Activated T-helper 2 cell treated with anti-CD3 and anti-CD28 coated beads, Interferon-gamma antibody, Interleukin-2, Interleukin-4, amounts not matched to agents 10 μg/mL and 5 μg/mL and 100 μg/mL, durations not matched to agents 14 hours and 24 hours and 36 hours (primary cell): ENCODE measurements around the gene ZNF669. TPM values are rescaled to one million over a fixed set of nuclear protein-coding genes. Genes with fewer than 3 reads are reported as not detected.
A peak's percentile ranks its signal among the peaks of the same experiment; 100 is the strongest.

ENCODE experiments used
- DNase-seq: peaks from one replicate; pipeline ENCODE4 v3.0.0; 2021; ENCODE audit warnings: low spot score
- H3K27ac Mint-ChIP-seq: one replicate; pipeline ENCODE4 v1.8.0; 2021; ENCODE audit warnings: mixed read lengths
- H3K27me3 Mint-ChIP-seq: one replicate; pipeline ENCODE4 v1.8.0; 2021; ENCODE audit warnings: low read depth, mixed read lengths
- H3K36me3 Mint-ChIP-seq: one replicate; pipeline ENCODE4 v1.8.0; 2021; ENCODE audit warnings: low read depth, mixed read lengths
- H3K4me1 Mint-ChIP-seq: one replicate; pipeline ENCODE4 v1.8.0; 2021; ENCODE audit warnings: low read depth, mixed read lengths
- H3K4me3 Mint-ChIP-seq: one replicate; pipeline ENCODE4 v1.8.0; 2021; ENCODE audit warnings: low read depth, mild to moderate bottlenecking, moderate library complexity, mixed read lengths
- H3K9me3 Mint-ChIP-seq: one replicate; pipeline ENCODE4 v1.8.0; 2021; ENCODE audit warnings: mixed read lengths
- intact Hi-C: fragments of 100-400 bp; cut with micrococcal nuclease; formaldehyde crosslinking; loops from one replicate; pipeline ENCODE4 v1.15.1; 2023
- total RNA-seq: library from RNA; stranded (reverse); gene quantifications from 2 replicates; pipeline ENCODE4 v1.2.3, GENCODE V29; 2022

ZNF669 gene
- total RNA-seq, 1 donor from 2014 or later, result 8.7 TPM

GRCh38 chr1:247119600-247120407 is 15.6 kb upstream of the ZNF669 start:
- no peak for DNase-seq
- H3K4me1 Mint-ChIP-seq, result no peaks in the 10 kb centered on the region
- intact Hi-C loops, result no loop called here
- H3K36me3 Mint-ChIP-seq, result peaks cover under 1% of the 10 kb centered on the region
- H3K4me3 Mint-ChIP-seq, result no peak overlapping the region
- H3K9me3 Mint-ChIP-seq, result peaks cover 6% of the 10 kb centered on the region
- H3K27ac Mint-ChIP-seq, result no peak overlapping the region
- H3K27me3 Mint-ChIP-seq, result no peaks in the 10 kb centered on the region

DNA sequence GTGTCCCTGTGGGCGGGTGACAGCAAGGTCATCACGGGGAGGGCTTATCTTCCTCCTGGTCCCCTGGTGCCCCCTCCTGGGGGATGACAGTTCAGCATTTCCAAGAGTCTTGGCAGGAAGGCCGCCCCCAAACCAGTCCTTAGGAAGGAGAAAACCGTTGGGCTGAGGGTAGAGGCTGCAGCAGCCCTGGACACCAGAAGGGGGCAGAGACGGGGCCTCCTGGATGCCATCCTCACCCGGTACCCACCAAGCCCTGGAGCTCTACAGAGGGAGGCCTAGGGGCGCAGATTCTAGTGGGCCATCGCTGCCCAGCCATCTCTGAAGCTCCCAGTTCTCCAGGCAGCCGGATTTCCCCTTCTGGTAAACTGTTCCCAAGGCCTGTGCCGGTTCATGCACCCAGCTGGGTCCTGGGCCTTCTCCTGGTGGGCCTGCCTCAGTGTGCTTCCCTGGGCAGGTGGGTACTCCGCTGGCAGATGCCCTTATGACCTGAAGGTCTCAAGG is 14.8 kb upstream of the ZNF669 start:
- Mint-ChIP-seq H3K27ac (no peak overlapping the region), H3K9me3 (no peaks in the 10 kb centered on the region), H3K4me1 (no peaks in the 10 kb centered on the region), H3K27me3 (peaks cover under 1% of the 10 kb centered on the region), H3K4me3 (no peak overlapping the region), H3K36me3 (no peaks in the 10 kb centered on the region)
- intact Hi-C loops, result no loop called here
- DNase-seq, result no peak

GRCh38 chr1:247115545-247115944 is 11.4 kb upstream of the ZNF669 start:
- no peak overlapping the region for H3K4me3 Mint-ChIP-seq
- no peaks in the 10 kb centered on the region for H3K9me3 Mint-ChIP-seq
- peaks cover 20% of the 10 kb centered on the region for H3K27me3 Mint-ChIP-seq
- H3K4me1 Mint-ChIP-seq, result peaks cover 4% of the 10 kb centered on the region
- no peak overlapping the region for H3K27ac Mint-ChIP-seq
- DNase-seq, result no peak
- H3K36me3 Mint-ChIP-seq, result peaks cover 3% of the 10 kb centered on the region
- intact Hi-C loops, result no loop called here

GRCh38 chr1:247115141-247115510 is 11.0 kb upstream of the ZNF669 start:
- peaks cover 3% of the 10 kb centered on the region for H3K36me3 Mint-ChIP-seq
- H3K27me3 Mint-ChIP-seq, result peaks cover 20% of the 10 kb centered on the region
- H3K9me3 Mint-ChIP-seq, result no peaks in the 10 kb centered on the region
- H3K4me1 Mint-ChIP-seq, result peaks cover 5% of the 10 kb centered on the region
- H3K27ac Mint-ChIP-seq, result no peak overlapping the region
- no peak overlapping the region for H3K4me3 Mint-ChIP-seq
- DNase-seq, result no peak
- intact Hi-C loops, result no loop called here

GRCh38 chr1:247114351-247115140 is 10.4 kb upstream of the ZNF669 start:
- Mint-ChIP-seq H3K36me3 (peaks cover 3% of the 10 kb centered on the region), H3K4me1 (peaks cover 5% of the 10 kb centered on the region), H3K27ac (no peak overlapping the region), H3K9me3 (peaks cover 4% of the 10 kb centered on the region), H3K4me3 (no peak overlapping the region), H3K27me3 (peaks cover 24% of the 10 kb centered on the region)
- DNase-seq, result no peak
- intact Hi-C loops, result no loop called here

DNA sequence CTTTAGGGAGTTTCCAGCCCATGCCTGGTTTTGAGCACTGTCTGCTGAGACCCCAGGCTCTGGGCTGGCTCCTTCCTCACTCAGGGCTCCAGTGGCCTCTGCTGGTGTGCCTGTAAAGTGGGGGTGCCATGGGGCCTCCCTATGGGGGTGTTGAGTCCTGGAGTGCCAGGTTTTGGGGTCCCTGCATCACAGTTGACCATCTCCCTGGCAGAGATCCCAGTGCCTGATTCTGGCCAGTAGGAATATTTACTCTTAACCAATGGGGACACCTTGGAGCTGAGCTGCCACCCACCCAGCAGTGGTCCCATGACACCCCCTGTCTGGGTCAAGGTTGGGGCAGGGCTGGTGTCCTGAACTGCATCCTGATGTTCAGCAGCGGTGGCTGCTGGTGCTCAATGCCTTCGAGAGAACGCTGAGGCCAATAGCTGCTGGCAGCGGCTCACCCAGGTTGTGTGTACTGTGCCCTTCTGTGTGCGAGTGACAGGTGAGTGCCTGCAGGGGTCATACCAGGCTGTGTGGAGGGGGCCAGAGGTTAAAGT is 9.6 kb upstream of the ZNF669 start:
- Mint-ChIP-seq H3K36me3 (peaks cover 3% of the 10 kb centered on the region), H3K27ac (no peak overlapping the region), H3K4me3 (no peak overlapping the region), H3K27me3 (peaks cover 30% of the 10 kb centered on the region), H3K4me1 (peaks cover 5% of the 10 kb centered on the region), H3K9me3 (peaks cover 10% of the 10 kb centered on the region)
- DNase-seq, result no peak
- intact Hi-C loops, result no loop called here

- H3K9me3 Mint-ChIP-seq, result peaks cover 15% of the 10 kb centered on the region
- peaks cover 3% of the 10 kb centered on the region for H3K36me3 Mint-ChIP-seq
- H3K27ac Mint-ChIP-seq, result no peak overlapping the region
- intact Hi-C loops, result no loop called here
- H3K4me3 Mint-ChIP-seq, result no peak overlapping the region
- no peak for DNase-seq
- peaks cover 37% of the 10 kb centered on the region for H3K27me3 Mint-ChIP-seq
- peaks cover 5% of the 10 kb centered on the region for H3K4me1 Mint-ChIP-seq
These were observed 8.9 kb upstream of the ZNF669 start for GRCh38 chr1:247113094-247113497.

GRCh38 chr1:247112479-247112781 is 8.3 kb upstream of the ZNF669 start:
- intact Hi-C loops, result no loop called here
- Mint-ChIP-seq H3K36me3 (peaks cover 6% of the 10 kb centered on the region), H3K4me1 (peaks cover 5% of the 10 kb centered on the region), H3K4me3 (peak overlapping the region; percentile 33), H3K27ac (no peak overlapping the region), H3K27me3 (peaks cover 43% of the 10 kb centered on the region), H3K9me3 (peaks cover 22% of the 10 kb centered on the region)
- DNase-seq, result no peak

DNA sequence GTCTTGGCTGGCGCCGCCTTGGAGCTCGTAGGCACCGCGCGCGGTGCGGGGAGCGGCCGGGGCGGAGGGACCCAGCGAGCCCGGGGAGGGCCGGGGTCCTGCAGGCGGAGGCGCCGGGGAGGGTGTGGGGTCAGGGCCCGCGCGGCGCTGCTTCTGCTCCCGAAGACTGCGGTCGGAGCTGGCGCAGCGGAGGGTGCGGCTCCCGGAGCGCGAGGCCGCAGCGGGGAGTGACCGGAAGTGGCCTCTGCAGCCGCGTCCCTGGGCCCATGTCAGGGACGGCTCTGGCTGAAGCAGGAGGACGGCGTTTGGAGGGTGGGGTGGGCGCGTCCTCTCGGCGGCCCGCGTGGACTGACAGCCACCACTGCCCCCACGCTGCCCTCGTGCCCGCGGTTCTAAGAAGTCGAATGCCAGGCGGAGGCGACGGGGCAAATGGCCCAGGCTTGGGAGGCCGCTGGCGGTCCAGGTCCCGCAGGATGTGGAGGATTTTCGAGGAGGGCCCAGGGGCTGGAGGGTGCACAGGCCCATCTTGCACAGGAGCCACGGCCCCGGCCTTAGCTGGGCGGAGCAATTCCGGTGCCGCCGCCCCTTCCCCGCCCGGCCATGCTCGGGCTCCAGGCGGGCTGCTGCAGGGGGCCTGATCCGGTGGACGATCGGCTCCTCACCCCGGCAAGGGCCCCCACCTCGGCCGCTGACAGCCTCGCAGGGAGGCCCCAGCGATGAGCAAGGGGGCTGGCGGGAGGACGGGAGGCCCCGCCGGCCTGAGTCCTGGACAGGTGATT is 7.7 kb upstream of the ZNF669 start:
- H3K4me3 Mint-ChIP-seq, result no peak overlapping the region
- intact Hi-C loops, result no loop called here

GRCh38 chr1:247111259-247111699 is 7.1 kb upstream of the ZNF669 start:
- H3K27me3 Mint-ChIP-seq, result peaks cover 49% of the 10 kb centered on the region
- peaks cover 5% of the 10 kb centered on the region for H3K4me1 Mint-ChIP-seq
- DNase-seq, result no peak
- peaks cover 6% of the 10 kb centered on the region for H3K36me3 Mint-ChIP-seq
- H3K9me3 Mint-ChIP-seq, result peaks cover 26% of the 10 kb centered on the region
- no peak overlapping the region for H3K27ac Mint-ChIP-seq
- intact Hi-C loops, result no loop called here
- H3K4me3 Mint-ChIP-seq, result peak overlapping the region; percentile 85

More for the DNA sequence above, 7.7 kb upstream of the ZNF669 start:
- no peak for DNase-seq
- H3K4me1 Mint-ChIP-seq, result peaks cover 5% of the 10 kb centered on the region
- H3K27me3 Mint-ChIP-seq, result peaks cover 48% of the 10 kb centered on the region
- H3K9me3 Mint-ChIP-seq, result peaks cover 26% of the 10 kb centered on the region
- H3K36me3 Mint-ChIP-seq, result peaks cover 6% of the 10 kb centered on the region
- no peak overlapping the region for H3K27ac Mint-ChIP-seq

- Mint-ChIP-seq H3K27me3 (peaks cover 52% of the 10 kb centered on the region), H3K4me1 (peaks cover 5% of the 10 kb centered on the region), H3K27ac (no peak overlapping the region), H3K36me3 (peaks cover 6% of the 10 kb centered on the region), H3K4me3 (peak overlapping the region; percentile 85), H3K9me3 (peaks cover 31% of the 10 kb centered on the region)
- intact Hi-C loops, result no loop called here
- no peak for DNase-seq
These were observed 6.6 kb upstream of the ZNF669 start for GRCh38 chr1:247110627-247111258.

- H3K27ac Mint-ChIP-seq, result no peak overlapping the region
- peaks cover 7% of the 10 kb centered on the region for H3K4me1 Mint-ChIP-seq
- H3K9me3 Mint-ChIP-seq, result peaks cover 46% of the 10 kb centered on the region
- H3K36me3 Mint-ChIP-seq, result peaks cover 24% of the 10 kb centered on the region
- H3K27me3 Mint-ChIP-seq, result peaks cover 44% of the 10 kb centered on the region
- no peak overlapping the region for H3K4me3 Mint-ChIP-seq
- intact Hi-C loops, result loop anchor here (10.0 kb wide), 1 partner anchor 227 kb away; the partner anchor contains the start of gene ZNF496
- DNase-seq, result no peak
These were observed 3.5 kb upstream of the ZNF669 start for GRCh38 chr1:247107694-247108093.
